ENCODE measurements around the gene GAGE12D. TPM values are rescaled to one million over a fixed set of nuclear protein-coding genes. Genes with fewer than 3 reads are reported as not detected.
"Not testable (repeated sequence)": the region's sequence is repeated elsewhere in the genome, so short reads cannot be mapped to it uniquely, and the experiment has no call there.

The GAGE12D gene, protein sequence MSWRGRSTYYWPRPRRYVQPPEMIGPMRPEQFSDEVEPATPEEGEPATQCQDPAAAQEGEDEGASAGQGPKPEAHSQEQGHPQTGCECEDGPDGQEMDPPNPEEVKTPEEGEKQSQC
- total RNA-seq: not detected in 2 replicates

GRCh38 chrX:49541433-49541832, at the start of gene GAGE12D:
GAGE12D (plus strand) TSS chrX:49541733; CDS start chrX:49542888, 1,155 bp downstream.
- DNase-seq (ENCODE audit: low spot score); H3K9me3 Mint-ChIP-seq; H3K4me3 Mint-ChIP-seq (ENCODE audit: low read depth); H3K27me3 Mint-ChIP-seq (ENCODE audit: low read depth); H3K36me3 Mint-ChIP-seq (ENCODE audit: low read depth); H3K27ac Mint-ChIP-seq; H3K4me1 Mint-ChIP-seq (ENCODE audit: low read depth); intact Hi-C loops (cut with micrococcal nuclease): not testable (repeated sequence)

DNA sequence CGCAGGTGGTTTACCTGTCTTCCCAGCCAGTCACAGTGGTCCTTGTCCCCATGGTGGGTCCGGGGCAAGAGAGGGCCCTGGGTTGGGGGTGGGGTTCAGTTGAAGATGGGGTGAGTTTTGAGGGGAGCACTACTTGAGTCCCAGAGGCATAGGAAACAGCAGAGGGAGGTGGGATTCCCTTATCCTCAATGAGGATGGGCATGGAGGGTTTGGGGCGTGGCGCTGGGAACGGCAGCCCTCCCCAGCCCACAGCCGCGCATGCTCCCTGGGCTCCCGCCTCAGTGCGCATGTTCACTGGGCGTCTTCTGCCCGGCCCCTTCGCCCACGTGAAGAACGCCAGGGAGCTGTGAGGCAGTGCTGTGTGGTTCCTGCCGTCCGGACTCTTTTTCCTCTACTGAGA, 9.7 kb upstream of the GAGE12D start, which contains the start of gene GAGE12C:
Gene GAGE12C, plus strand, starts transcription at position 301 of the 400 bp plus-strand sequence. CDS start 1,155 bp downstream, outside the sequence.
- H3K27me3 Mint-ChIP-seq (ENCODE audit: low read depth); H3K4me3 Mint-ChIP-seq (ENCODE audit: low read depth); H3K9me3 Mint-ChIP-seq; H3K27ac Mint-ChIP-seq; H3K4me1 Mint-ChIP-seq (ENCODE audit: low read depth); intact Hi-C loops (cut with micrococcal nuclease); H3K36me3 Mint-ChIP-seq (ENCODE audit: low read depth); DNase-seq (ENCODE audit: low spot score): not testable (repeated sequence)

GRCh38 chrX:49550989-49551388, 9.5 kb downstream of the GAGE12D start, which contains the start of gene GAGE12E:
GAGE12E (plus strand) TSS chrX:49551289; CDS start chrX:49552444, 1,155 bp downstream.
- intact Hi-C loops (cut with micrococcal nuclease); H3K4me1 Mint-ChIP-seq (ENCODE audit: low read depth); H3K9me3 Mint-ChIP-seq; H3K4me3 Mint-ChIP-seq (ENCODE audit: low read depth); H3K27me3 Mint-ChIP-seq (ENCODE audit: low read depth); H3K36me3 Mint-ChIP-seq (ENCODE audit: low read depth); DNase-seq (ENCODE audit: low spot score); H3K27ac Mint-ChIP-seq: not testable (repeated sequence)

- H3K36me3 Mint-ChIP-seq (ENCODE audit: low read depth); DNase-seq (ENCODE audit: low spot score); H3K4me1 Mint-ChIP-seq (ENCODE audit: low read depth); H3K9me3 Mint-ChIP-seq; intact Hi-C loops (cut with micrococcal nuclease); H3K27me3 Mint-ChIP-seq (ENCODE audit: low read depth); H3K27ac Mint-ChIP-seq; H3K4me3 Mint-ChIP-seq (ENCODE audit: low read depth): not testable (repeated sequence)
Measured at GRCh38 chrX:49560542-49560941, 19.0 kb downstream of the GAGE12D start, which contains the start of gene GAGE12F. GAGE12F (plus strand) TSS chrX:49560842; CDS start chrX:49561997, 1,155 bp downstream.

GRCh38 chrX:49568728-49569127, 27.2 kb downstream of the GAGE12D start:
- not testable (repeated sequence) for H3K27me3 Mint-ChIP-seq (ENCODE audit: low read depth)

DNA sequence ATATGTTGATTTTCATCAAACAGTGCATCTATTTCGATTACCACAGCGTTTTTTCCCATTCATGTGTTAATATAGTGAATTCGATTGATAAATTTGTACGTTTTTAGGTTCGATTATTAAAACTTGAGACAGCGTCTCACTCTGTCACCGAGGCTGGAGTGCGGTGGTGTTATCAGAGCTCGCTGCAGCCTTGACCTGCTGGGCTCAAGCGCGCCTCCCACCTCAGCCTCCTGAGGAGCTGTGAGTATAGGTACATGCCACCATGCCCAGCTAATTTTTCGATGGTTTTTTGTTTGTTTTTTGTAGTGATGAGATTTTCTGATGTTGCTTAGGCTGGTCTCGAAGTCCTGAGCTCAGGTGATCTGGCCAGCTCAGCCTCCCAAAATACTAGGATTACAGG, 27.6 kb downstream of the GAGE12D start:
- H3K4me3 Mint-ChIP-seq (ENCODE audit: low read depth); intact Hi-C loops (cut with micrococcal nuclease); DNase-seq (ENCODE audit: low spot score): not testable (repeated sequence)

More at GRCh38 chrX:49568728-49569127, 27.2 kb downstream of the GAGE12D start:
- H3K9me3 Mint-ChIP-seq; H3K27ac Mint-ChIP-seq; intact Hi-C loops (cut with micrococcal nuclease); H3K4me1 Mint-ChIP-seq (ENCODE audit: low read depth); H3K36me3 Mint-ChIP-seq (ENCODE audit: low read depth); H3K4me3 Mint-ChIP-seq (ENCODE audit: low read depth); DNase-seq (ENCODE audit: low spot score): not testable (repeated sequence)

GRCh38 chrX:49570100-49570499, 28.6 kb downstream of the GAGE12D start, which contains the start of gene GAGE12G:
GAGE12G (plus strand) TSS chrX:49570400; CDS start chrX:49571555, 1,155 bp downstream.
- not testable (repeated sequence) for DNase-seq (ENCODE audit: low spot score); H3K27ac Mint-ChIP-seq

More for the DNA sequence above, 27.6 kb downstream of the GAGE12D start:
- not testable (repeated sequence) for H3K27ac Mint-ChIP-seq; H3K27me3 Mint-ChIP-seq (ENCODE audit: low read depth); H3K36me3 Mint-ChIP-seq (ENCODE audit: low read depth); H3K9me3 Mint-ChIP-seq; H3K4me1 Mint-ChIP-seq (ENCODE audit: low read depth)

DNA sequence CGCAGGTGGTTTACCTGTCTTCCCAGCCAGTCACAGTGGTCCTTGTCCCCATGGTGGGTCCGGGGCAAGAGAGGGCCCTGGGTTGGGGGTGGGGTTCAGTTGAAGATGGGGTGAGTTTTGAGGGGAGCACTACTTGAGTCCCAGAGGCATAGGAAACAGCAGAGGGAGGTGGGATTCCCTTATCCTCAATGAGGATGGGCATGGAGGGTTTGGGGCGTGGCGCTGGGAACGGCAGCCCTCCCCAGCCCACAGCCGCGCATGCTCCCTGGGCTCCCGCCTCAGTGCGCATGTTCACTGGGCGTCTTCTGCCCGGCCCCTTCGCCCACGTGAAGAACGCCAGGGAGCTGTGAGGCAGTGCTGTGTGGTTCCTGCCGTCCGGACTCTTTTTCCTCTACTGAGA, 38.1 kb downstream of the GAGE12D start, which contains the start of gene GAGE12H:
Gene GAGE12H, plus strand, starts transcription at position 301 of the 400 bp plus-strand sequence. CDS start 1,155 bp downstream, outside the sequence.
- intact Hi-C loops (cut with micrococcal nuclease); H3K27me3 Mint-ChIP-seq (ENCODE audit: low read depth); H3K9me3 Mint-ChIP-seq; H3K4me1 Mint-ChIP-seq (ENCODE audit: low read depth); DNase-seq (ENCODE audit: low spot score); H3K36me3 Mint-ChIP-seq (ENCODE audit: low read depth); H3K4me3 Mint-ChIP-seq (ENCODE audit: low read depth); H3K27ac Mint-ChIP-seq: not testable (repeated sequence)

More at GRCh38 chrX:49570100-49570499, 28.6 kb downstream of the GAGE12D start, which contains the start of gene GAGE12G:
- H3K4me3 Mint-ChIP-seq (ENCODE audit: low read depth); H3K36me3 Mint-ChIP-seq (ENCODE audit: low read depth); H3K4me1 Mint-ChIP-seq (ENCODE audit: low read depth); H3K9me3 Mint-ChIP-seq; H3K27me3 Mint-ChIP-seq (ENCODE audit: low read depth); intact Hi-C loops (cut with micrococcal nuclease): not testable (repeated sequence)

- H3K27me3 Mint-ChIP-seq (ENCODE audit: low read depth); DNase-seq (ENCODE audit: low spot score); intact Hi-C loops (cut with micrococcal nuclease); H3K4me3 Mint-ChIP-seq (ENCODE audit: low read depth); H3K36me3 Mint-ChIP-seq (ENCODE audit: low read depth); H3K9me3 Mint-ChIP-seq; H3K4me1 Mint-ChIP-seq (ENCODE audit: low read depth); H3K27ac Mint-ChIP-seq: not testable (repeated sequence)
Measured at GRCh38 chrX:49589196-49589595, 47.7 kb downstream of the GAGE12D start, which contains the start of gene GAGE2A. GAGE2A (plus strand) TSS chrX:49589496; CDS start chrX:49590651, 1,155 bp downstream.

DNA sequence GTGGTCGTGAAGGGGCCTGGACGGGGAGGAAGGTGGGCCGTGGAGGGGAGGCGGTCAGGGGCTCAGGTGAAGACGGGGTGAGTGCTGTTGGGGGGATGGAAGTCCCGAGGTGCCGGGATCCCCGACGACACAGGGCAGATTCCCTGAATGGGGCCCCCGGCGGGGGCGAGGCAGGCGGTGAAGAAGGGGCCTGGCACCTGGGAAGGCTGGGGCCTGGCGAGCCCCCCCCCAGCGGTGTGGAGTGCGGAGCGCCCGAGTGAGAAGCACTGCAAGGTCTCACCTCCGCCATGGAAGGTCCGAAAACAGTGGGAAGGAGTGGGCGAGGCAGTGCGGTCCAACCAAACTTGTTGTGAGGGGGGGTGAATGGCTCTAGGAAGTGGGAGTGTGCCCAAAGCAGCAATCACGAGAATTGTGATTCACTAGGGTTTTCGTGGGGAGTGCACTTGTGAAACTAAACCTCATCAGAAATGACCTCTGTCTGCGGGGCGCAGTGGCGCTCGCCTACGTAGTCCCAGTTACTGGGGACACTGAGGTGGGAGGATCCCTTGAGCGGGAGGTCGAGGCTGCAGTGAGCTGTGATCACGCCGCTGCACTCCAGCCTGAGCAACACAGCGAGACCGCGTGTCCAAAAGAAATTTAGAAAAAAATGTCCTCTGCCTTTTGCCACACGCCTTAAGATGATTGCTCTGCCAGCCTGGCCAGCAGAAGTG, 48.4 kb downstream of the GAGE12D start:
- DNase-seq (ENCODE audit: low spot score); H3K36me3 Mint-ChIP-seq (ENCODE audit: low read depth); intact Hi-C loops (cut with micrococcal nuclease); H3K4me1 Mint-ChIP-seq (ENCODE audit: low read depth); H3K27ac Mint-ChIP-seq; H3K4me3 Mint-ChIP-seq (ENCODE audit: low read depth); H3K27me3 Mint-ChIP-seq (ENCODE audit: low read depth); H3K9me3 Mint-ChIP-seq: not testable (repeated sequence)

- H3K9me3 Mint-ChIP-seq; H3K36me3 Mint-ChIP-seq (ENCODE audit: low read depth); H3K4me3 Mint-ChIP-seq (ENCODE audit: low read depth); H3K27ac Mint-ChIP-seq; H3K27me3 Mint-ChIP-seq (ENCODE audit: low read depth); intact Hi-C loops (cut with micrococcal nuclease); H3K4me1 Mint-ChIP-seq (ENCODE audit: low read depth); DNase-seq (ENCODE audit: low spot score): not testable (repeated sequence)
Measured at GRCh38 chrX:49590488-49590887, 49.0 kb downstream of the GAGE12D start.
